ENCODE results near the gene TMEM106B.

DNA sequence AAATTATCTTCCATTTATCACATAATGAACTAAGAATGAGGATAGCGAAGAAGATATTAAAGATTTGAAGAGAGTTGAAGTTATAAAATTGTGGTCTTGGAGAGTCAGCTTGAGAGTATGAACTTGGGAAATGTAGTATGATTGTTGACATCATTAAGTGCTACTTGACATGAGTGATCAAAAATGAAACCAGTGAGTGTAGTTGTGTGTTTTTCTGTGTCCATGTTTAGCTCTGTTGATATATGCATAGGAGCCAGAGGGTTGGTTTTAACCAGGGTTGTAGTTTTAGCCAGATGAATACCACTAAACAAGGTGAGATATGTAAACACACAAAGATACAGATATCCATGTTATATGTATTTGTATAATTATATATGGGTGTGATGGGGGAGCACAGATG lies 6.2 kb downstream of the TMEM106B start:
- TF ChIP-seq EZH2 (IDR thresholded peaks at IDR 0.05; ENCODE audit: insufficient read depth, poor library complexity, severe bottlenecking) = no peak
- no peak for TF ChIP-seq EZH2phosphoT487 (IDR thresholded peaks at IDR 0.05; ENCODE audit: insufficient read depth, low read depth)
